GM12878 (cell line): ENCODE data around the gene CCDC195. TPM values are rescaled to one million over a fixed set of nuclear protein-coding genes. Genes with fewer than 3 reads are reported as not detected.
A peak's percentile ranks its signal among the peaks of the same experiment; 100 is the strongest.

Experiments used
- ATAC-seq: fragments of 200-7000 bp; cut with Tn5 transposase; 3 replicates; pipeline ENCODE4 v1.9.1; 2020; ENCODE audit warnings: mild to moderate bottlenecking, moderate library complexity
- BruUV-seq: library from RNA; stranded (reverse); fragments of 400-500 nt; replicated peaks from 2 replicates; lab custom pipeline; 2021; lab: Mats Ljungman, UMichigan
- CTCF ChIA-PET: fragments of 300-600 bp; sonication (Branson Sonifier 250); formaldehyde crosslinking; extraction: SDS; loops from one replicate; lab custom pipeline; 2021; ENCODE audit warnings: inconsistent platforms; lab: Yijun Ruan, JAX
- POLR2A ChIA-PET: fragments of 350-600 bp; formaldehyde crosslinking; extraction: SDS; loops from one replicate; lab custom pipeline; 2021; ENCODE audit warnings: inconsistent platforms; lab: Charles Lee
- RAD21 ChIA-PET: fragments of 300-600 bp; sonication (Branson Sonifier 250); formaldehyde crosslinking; loops from one replicate; lab custom pipeline; 2023; ENCODE audit warnings: antibody characterized with exemption; ENCODE audit not compliant: unreplicated experiment; lab: Charles Lee
- SMC1A ChIA-PET: fragments of 300-600 bp; sonication (Branson Sonifier 250); formaldehyde crosslinking; loops from one replicate; lab custom pipeline; 2023; ENCODE audit not compliant: unreplicated experiment, uncharacterized antibody; lab: Charles Lee
- DNase-seq: peaks from one replicate; pipeline ENCODE4 v3.0.0-alpha.2; 2011; ENCODE audit warnings: low read depth, low spot score
- FAIRE-seq: peaks from 3 replicates; lab custom pipeline; 2011; peaks lifted over from hg19 to GRCh38; lab: Jason Lieb, UNC
- H2AFZ ChIP-seq: 2 replicates; pipeline ENCODE4 v1.6.0; 2011; ENCODE audit warnings: low read depth, low read length, control low read depth; ENCODE audit not compliant: control insufficient read depth
- H3K27ac ChIP-seq: 2 replicates; pipeline ENCODE4 v1.5.1; 2011; ENCODE audit warnings: control low read depth; ENCODE audit not compliant: control insufficient read depth, insufficient read depth
- H3K27me3 ChIP-seq, 2 experiments: replicated peaks in 1 of 2; 2 replicates each; pipeline versions ENCODE4 v1.6.0 to v1.6.1; 2011; ENCODE audit warnings: low read length in 1 of 2; ENCODE audit not compliant: control insufficient read depth in 2 of 2, insufficient read depth in 2 of 2
- H3K36me3 ChIP-seq, 2 experiments: 2 replicates each; pipeline ENCODE4 v1.5.1; 2011; ENCODE audit warnings: low read length in 1 of 2; ENCODE audit not compliant: control insufficient read depth in 2 of 2, insufficient read depth in 2 of 2
- H3K4me1 ChIP-seq: 2 replicates; pipeline ENCODE4 v1.6.1; 2011; ENCODE audit warnings: mild to moderate bottlenecking, low read length, moderate library complexity, mixed read lengths; ENCODE audit not compliant: control insufficient read depth, insufficient read depth
- H3K4me2 ChIP-seq: 2 replicates; pipeline ENCODE4 v1.6.0; 2011; ENCODE audit warnings: control low read depth; ENCODE audit not compliant: control insufficient read depth, insufficient read depth
- H3K4me3 ChIP-seq: fragments of 200-600 bp; sonication (generic); 2 replicates; pipeline ENCODE4 v1.5.1; 2016
- H3K79me2 ChIP-seq: 2 replicates; pipeline ENCODE4 v1.6.0; 2011; ENCODE audit warnings: low read length; ENCODE audit not compliant: control insufficient read depth, insufficient read depth
- H3K9ac ChIP-seq: 2 replicates; pipeline ENCODE4 v1.8.0; 2011; ENCODE audit warnings: low read length, control low read depth, mixed read lengths; ENCODE audit not compliant: control insufficient read depth, insufficient read depth
- H3K9me3 ChIP-seq: replicated peaks from 3 replicates; pipeline ENCODE4 v1.5.1; 2011; ENCODE audit warnings: mild to moderate bottlenecking, low read length; ENCODE audit not compliant: control insufficient read depth, insufficient read depth
- H4K20me1 ChIP-seq: 2 replicates; pipeline ENCODE4 v1.6.0; 2011; ENCODE audit not compliant: control insufficient read depth, insufficient read depth
- BCL11A ChIP-seq: IDR thresholded peaks from 2 replicates; pipeline ENCODE4 v1.6.1; 2011; ENCODE audit warnings: low read depth, low read length
- BCL3 ChIP-seq: IDR thresholded peaks from 2 replicates; pipeline ENCODE4 v1.6.1; 2011; ENCODE audit warnings: borderline replicate concordance, low read depth, mild to moderate bottlenecking, moderate library complexity, low read length; ENCODE audit not compliant: insufficient read depth, poor library complexity, severe bottlenecking
- CBX3 ChIP-seq: fragments of 200-600 bp; sonication (generic); IDR thresholded peaks from 2 replicates; pipeline ENCODE4 v1.6.1; 2016; ENCODE audit warnings: low read depth, borderline replicate concordance
- CEBPZ ChIP-seq: fragments of 150-350 bp; IDR thresholded peaks from 2 replicates; pipeline ENCODE4 v1.6.1; 2016; ENCODE audit warnings: low read depth, low read length
- CREB1 ChIP-seq: IDR thresholded peaks from 2 replicates; pipeline ENCODE4 v1.6.1; 2012; ENCODE audit warnings: low read depth, mild to moderate bottlenecking, inconsistent platforms
- CREM ChIP-seq: IDR thresholded peaks from 2 replicates; pipeline ENCODE4 v1.6.1; 2014; ENCODE audit warnings: antibody characterized with exemption, low read depth
- IKZF2 ChIP-seq, 2 experiments: fragments of 450-650 bp; IDR thresholded peaks; 2 replicates each; pipeline ENCODE4 v1.6.1; 2017; ENCODE audit warnings: mild to moderate bottlenecking in 2 of 2, moderate library complexity in 2 of 2
- KAT2A ChIP-seq: conservative IDR thresholded peaks from 2 replicates; pipeline ENCODE4 v1.6.1; 2011; ENCODE audit warnings: low read depth, low read length; ENCODE audit not compliant: control insufficient read depth
- LARP7 ChIP-seq: fragments of 450-650 bp; IDR thresholded peaks from 2 replicates; pipeline ENCODE4 v1.6.1; 2017; ENCODE audit warnings: mild to moderate bottlenecking
- NFXL1 ChIP-seq: fragments of 450-650 bp; IDR thresholded peaks from 2 replicates; pipeline ENCODE4 v1.6.1; 2017; ENCODE audit warnings: antibody characterized with exemption, mild to moderate bottlenecking, borderline replicate concordance
- PKNOX1 ChIP-seq: fragments of 450-650 bp; IDR thresholded peaks from 2 replicates; pipeline ENCODE4 v1.6.1; 2016; ENCODE audit warnings: mild to moderate bottlenecking
- RFX5 ChIP-seq: IDR thresholded peaks from 2 replicates; pipeline ENCODE4 v1.6.1; 2011; ENCODE audit warnings: low read depth, low read length, improper control_type of control experiment
- SIX5 ChIP-seq: IDR thresholded peaks from 2 replicates; pipeline ENCODE4 v1.6.1; 2011; ENCODE audit warnings: mild to moderate bottlenecking, low read depth, low read length, moderate library complexity; ENCODE audit not compliant: severe bottlenecking
- YY1 ChIP-seq: IDR thresholded peaks from 2 replicates; pipeline ENCODE4 v1.6.1; 2011; ENCODE audit warnings: low read depth, mild to moderate bottlenecking, low read length
- WGBS: methylation state at CpG from one replicate; pipeline ENCODE4 v1.1.6; 2016; ENCODE audit warnings: low lambda C conversion rate; ENCODE audit not compliant: insufficient replicate concordance, insufficient coverage; ENCODE audit errors: missing lambda C conversion rate; 5-methylcytosine and 5-hydroxymethylcytosine counted together
- in situ Hi-C: fragments of 300-500 bp; cut with MboI; formaldehyde crosslinking; loops from 9 replicates; pipeline ENCODE4 v1.14.3; 2018; ENCODE audit warnings: mixed read lengths
- intact Hi-C: fragments of 100-400 bp; cut with micrococcal nuclease; formaldehyde crosslinking; loops from one replicate; pipeline ENCODE4 v1.14.2; 2022; ENCODE audit not compliant: unreplicated experiment
- polyA plus RNA-seq, 11 experiments: library from polyadenylated mRNA; depleted of rRNA in 4 of 11; unstranded in 6 of 11; stranded (reverse) in 5 of 11; fragments of >200 nt; fragmentation: Nextera tagmentation in 4 of 11; fragmentation: Illumina TruSeq in 1 of 11; extraction: Ambion mirVana in 4 of 11; extraction: Trizol in 1 of 11; gene quantifications; 1 replicate in 1 of 11; 2 replicates in 10 of 11; pipeline versions ENCODE4 v1.2.1 to v1.2.3, GENCODE V29; 2011 to 2016; ENCODE audit warnings: inconsistent platforms in 2 of 11, missing spikeins in 2 of 11, low read depth in 1 of 11
- total RNA-seq, 4 experiments: library from RNA; depleted of rRNA in 3 of 4; stranded (reverse); fragments of >200 nt in 3 of 4; fragmentation: Illumina TruSeq in 1 of 4; extraction: Trizol in 1 of 4; gene quantifications; 2 replicates each; pipeline versions ENCODE4 v1.2.1 to v1.2.3, GENCODE V29; 2013 to 2021

The CCDC195 gene
- total and polyA plus RNA-seq, 10 of the 15 experiments (the other 5 are each of a cell fraction or from before 2014, with no cell fraction given), result not detected

GRCh38 chr2:224691563-224691962 is 24.6 kb downstream of the CCDC195 start:
- POLR2A ChIA-PET, result no interaction called here
- FAIRE-seq (no peak), ATAC-seq (no peak), DNase-seq (no peak)
- H3K36me3 ChIP-seq, result no peaks in the 10 kb centered on the region
- no peak overlapping the region for H3K4me3 ChIP-seq
- no peak overlapping the region for H3K9ac ChIP-seq
- H3K27ac ChIP-seq, result no peak overlapping the region
- BruUV-seq, result no TSS peak
- H3K4me1 ChIP-seq, result no peaks in the 10 kb centered on the region
- no peak for TF ChIP-seq YY1
- peak; percentile 79 for TF ChIP-seq BCL3
- CTCF ChIA-PET, result no interaction called here
- no peak overlapping the region for H3K4me2 ChIP-seq
- SMC1A ChIA-PET, result no interaction called here
- H3K79me2 ChIP-seq, result no peaks in the 10 kb centered on the region
- intact Hi-C loops, result no loop called here
- H3K9me3 ChIP-seq, result no peaks in the 10 kb centered on the region
- H2AFZ ChIP-seq, result no peak overlapping the region
- H4K20me1 ChIP-seq, result no peaks in the 10 kb centered on the region
- RAD21 ChIA-PET, result no interaction called here
- H3K27me3 ChIP-seq, result no peaks in the 10 kb centered on the region
- in situ Hi-C loops, result no loop called here
- 46% methylated on average over 2 of the region's 2 CpGs for WGBS

- no TSS peak for BruUV-seq
- RAD21 ChIA-PET, result no interaction called here
- WGBS, result 4% methylated on average over 2 of the region's 2 CpGs
- FAIRE-seq, result no peak
- Histone ChIP-seq H3K27ac (no peak overlapping the region), H3K36me3 (no peaks in the 10 kb centered on the region), H3K4me1 (no peaks in the 10 kb centered on the region), H3K9me3 (no peaks in the 10 kb centered on the region), H3K27me3 (no peaks in the 10 kb centered on the region), H3K9ac (no peak overlapping the region), H4K20me1 (no peaks in the 10 kb centered on the region), H3K4me2 (no peak overlapping the region), H3K79me2 (no peaks in the 10 kb centered on the region), H2AFZ (no peak overlapping the region), H3K4me3 (no peak overlapping the region)
- ATAC-seq, result no peak
- SMC1A ChIA-PET, result interaction anchor here (0.8 kb wide), 1 partner anchor 11 kb away, joined by 3 read pairs; no protein-coding TSS in a partner anchor
- no peak for TF ChIP-seq NFXL1
- TF ChIP-seq BCL11A, result no peak
- TF ChIP-seq RFX5, result no peak
- no peak for TF ChIP-seq IKZF2 (IDR thresholded peaks at IDR 0.05)
- TF ChIP-seq PKNOX1, result no peak
- no peak for TF ChIP-seq CBX3
- no peak for TF ChIP-seq LARP7
- no peak for TF ChIP-seq CREM
- TF ChIP-seq CEBPZ, result no peak
- no peak for TF ChIP-seq SIX5
- no peak for TF ChIP-seq KAT2A
- TF ChIP-seq CREB1, result no peak
- CTCF ChIA-PET, result interaction anchor here (0.6 kb wide), 1 partner anchor 11 kb away, joined by 3 read pairs; no protein-coding TSS in a partner anchor
- intact Hi-C loops, result no loop called here
- in situ Hi-C loops, result no loop called here
- POLR2A ChIA-PET, result no interaction called here
- no peak for DNase-seq
Observed at GRCh38 chr2:224690868-224691267, 25.3 kb downstream of the CCDC195 start.
